T-helper 9 cell (primary cell): ENCODE data around the gene LETM1.
"Not testable (repeated sequence)": the region's sequence is repeated elsewhere in the genome, so short reads cannot be mapped to it uniquely, and the experiment has no call there.

ENCODE experiments used
- DNase-seq: peaks from one replicate; pipeline ENCODE4 v3.0.0-alpha.2; 2020

LETM1 gene

DNA sequence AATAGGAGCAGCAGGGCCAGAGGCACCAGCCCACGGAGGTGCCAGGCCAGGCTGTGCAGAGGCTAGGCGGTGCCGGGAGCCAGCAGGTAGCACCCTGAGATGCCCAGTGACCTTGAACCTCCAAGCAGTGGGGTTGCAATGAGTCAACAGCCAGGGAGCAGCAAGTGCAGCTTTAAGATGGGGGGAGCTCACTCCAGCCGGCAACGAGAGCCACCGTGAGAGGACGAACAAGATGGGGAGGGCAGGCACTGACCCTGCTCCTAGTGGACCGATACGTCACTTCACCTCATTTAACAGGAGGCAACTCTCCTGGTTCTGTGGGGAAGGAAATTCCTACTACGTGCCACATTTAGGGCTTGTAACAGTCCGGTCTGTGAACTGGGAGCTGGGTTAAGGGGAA is 4.8 kb downstream of the LETM1 start:
- no peak for DNase-seq

DNA sequence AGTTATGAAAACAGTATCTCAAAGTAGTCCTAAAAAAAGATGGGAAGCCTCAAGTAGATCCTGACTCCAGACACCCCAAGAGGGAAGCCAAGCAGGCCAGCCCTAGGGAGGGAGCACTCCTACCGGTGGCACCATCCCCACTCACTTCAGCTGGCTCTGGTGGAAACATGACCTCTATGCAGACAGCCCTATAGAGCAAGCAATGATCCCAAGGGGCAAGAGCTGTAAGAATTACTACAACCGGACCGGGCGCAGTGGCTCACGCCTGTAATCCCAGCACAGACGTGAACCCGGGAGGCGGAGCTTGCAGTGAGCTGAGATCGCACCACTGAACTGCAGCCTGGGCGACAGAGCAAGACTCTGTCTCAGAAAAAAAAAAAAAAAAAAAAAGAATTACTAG is 5.7 kb downstream of the LETM1 start:
- no peak for DNase-seq

DNA sequence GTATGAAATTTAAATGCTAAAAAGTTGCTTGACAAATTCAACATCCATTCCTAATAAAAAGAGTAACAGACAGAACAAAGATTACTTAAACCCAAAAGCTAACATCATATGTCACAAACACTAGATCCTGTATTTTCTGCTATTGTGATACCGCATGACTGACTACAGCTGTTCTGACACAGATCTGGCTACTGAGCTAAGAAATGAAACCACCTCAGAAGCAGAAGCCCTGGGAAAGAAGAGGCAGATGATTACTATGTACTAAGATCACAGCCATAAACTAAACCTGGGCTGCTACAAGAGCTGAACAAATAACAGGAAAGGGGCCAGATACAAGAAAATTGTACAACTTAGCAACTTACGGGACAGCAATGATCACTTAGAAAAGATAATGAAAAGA is 9.4 kb downstream of the LETM1 start:
- no peak for DNase-seq

DNA sequence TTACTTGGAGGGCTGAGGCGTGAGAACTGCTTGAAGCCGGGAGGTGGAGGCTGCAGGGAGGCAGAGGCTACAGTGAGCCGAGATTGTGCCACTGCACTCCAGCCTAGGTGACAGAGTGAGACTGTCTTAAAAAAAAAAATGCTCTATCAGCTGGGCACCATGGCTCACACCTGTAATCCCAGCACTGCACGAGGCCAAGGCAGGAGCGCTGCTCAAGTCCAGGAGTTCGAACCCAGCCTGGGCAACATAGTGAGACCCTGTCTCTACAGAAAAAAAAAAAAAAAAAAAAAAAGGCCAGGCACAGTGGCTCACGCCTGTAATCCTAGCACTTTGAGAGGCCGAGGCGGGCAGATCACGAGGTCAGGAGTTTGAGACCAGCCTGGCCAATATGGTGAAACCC is 11.3 kb downstream of the LETM1 start:
- not testable (repeated sequence) for DNase-seq

DNA sequence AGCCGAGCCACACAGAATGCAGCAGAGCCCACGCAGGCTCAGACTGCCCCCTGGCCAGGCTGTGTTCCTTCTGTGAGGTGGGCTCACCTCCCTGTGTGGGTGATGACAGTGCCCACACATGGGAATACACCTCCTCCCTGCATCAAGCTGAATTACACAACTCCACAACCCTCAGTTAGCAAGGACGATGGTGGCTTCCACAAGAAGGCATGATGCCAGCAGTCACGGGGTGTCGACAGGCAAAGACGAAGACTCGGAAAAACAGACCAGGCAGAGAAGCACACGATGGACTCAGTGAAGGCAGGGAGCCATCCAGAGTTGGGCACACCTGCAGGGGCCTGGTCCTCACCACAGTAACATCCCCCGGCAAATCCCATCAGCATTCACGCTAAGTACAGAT is 12.1 kb downstream of the LETM1 start:
- no peak for DNase-seq

DNA sequence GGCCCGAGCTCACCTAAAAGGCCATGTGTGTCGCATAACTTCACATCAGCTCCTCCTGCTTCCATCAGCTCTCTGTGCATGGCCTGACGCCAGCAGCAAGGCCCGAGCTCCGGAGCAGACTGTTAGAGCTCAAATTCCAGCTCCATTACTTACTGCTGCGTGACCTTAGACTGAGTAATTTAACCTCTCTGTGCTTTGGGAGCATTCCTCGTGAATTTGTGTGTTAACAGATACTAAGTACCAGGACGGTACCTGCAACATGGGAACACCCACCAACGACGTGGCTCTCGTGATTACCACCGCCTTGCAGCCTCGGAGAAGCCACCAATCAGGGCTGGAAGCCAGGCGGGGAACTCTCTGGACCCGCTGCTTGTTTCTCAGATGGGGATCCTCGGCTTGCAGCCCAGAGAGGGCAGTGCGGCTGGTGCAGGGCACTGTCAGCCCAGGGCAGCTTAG is 12.9 kb downstream of the LETM1 start:
- DNase-seq, result no peak

DNA sequence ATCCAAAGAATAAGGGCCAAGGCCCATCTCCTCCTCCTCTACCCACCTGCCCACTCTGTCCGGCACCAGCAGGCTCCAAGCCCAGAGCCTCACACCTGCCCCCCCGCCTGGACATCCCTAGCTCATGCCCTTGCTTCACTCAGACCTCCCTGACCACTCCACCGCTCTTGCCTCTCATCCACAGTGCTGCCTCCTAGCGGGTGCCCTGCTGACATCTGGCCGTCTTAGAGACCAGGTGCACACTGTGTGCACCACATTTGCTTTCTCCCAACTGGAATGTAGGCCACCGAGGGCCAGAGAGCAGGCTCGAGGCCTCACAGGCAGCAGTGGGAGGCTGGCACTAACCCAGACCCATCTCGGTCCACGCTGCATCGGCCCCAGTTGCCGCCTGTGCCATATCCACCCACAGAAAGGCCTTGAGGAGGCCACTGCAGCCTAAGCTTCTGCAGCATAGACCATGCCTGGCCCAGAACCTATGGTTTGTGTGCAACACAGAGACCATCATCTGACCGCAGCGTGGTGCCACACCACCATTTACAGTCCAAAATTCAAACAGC is 13.5 kb downstream of the LETM1 start:
- DNase-seq, result no peak

DNA sequence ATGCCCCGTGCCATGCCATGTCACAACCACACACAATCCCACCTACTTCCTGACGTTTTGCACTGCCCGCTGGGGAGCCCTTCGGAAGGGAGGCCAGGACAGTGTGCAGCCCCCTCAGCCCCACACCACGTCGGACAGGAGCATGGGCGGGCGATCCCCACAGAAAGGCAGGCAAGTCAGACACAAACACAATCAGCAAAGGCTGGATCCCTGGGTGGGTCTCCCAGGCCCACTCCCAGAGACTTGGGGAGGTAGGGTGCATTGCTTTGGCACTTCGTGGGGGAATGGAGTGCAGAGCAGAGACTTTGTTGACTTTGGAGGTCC is 14.1 kb downstream of the LETM1 start:
- DNase-seq, result no peak

DNA sequence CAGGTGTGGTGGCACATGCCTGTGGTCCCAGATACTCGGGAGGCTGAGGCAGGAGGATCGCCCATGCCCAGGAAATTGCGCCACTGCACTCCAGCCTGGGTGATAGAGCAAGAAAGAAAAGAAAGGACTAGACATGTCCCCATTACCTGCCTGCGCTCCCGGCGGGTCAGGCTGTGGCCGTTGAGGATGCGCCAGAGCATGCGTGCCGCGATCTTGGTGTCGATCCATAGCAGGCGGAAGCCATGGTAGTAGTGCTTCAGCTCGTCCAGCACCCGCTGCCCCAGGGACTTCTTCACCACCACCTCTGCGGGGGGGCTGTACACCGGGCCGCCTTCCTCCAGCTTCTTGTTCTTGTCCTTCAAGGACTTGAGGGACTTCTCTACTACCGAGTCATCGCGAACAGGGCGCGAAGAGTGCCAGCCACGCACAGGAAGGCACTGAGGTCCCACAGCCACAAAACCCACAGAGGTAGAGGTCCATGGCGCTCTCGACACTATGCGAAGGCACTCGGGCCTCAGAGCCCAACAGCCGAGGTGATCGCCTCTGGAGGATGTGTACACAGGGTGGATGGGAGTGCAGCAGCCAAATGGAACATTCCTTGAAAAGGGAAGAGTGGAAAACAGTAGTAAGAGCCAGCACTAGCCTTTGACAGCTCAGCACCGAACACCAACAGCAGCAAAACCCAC is 14.6 kb downstream of the LETM1 start:
- DNase-seq, result no peak

DNA sequence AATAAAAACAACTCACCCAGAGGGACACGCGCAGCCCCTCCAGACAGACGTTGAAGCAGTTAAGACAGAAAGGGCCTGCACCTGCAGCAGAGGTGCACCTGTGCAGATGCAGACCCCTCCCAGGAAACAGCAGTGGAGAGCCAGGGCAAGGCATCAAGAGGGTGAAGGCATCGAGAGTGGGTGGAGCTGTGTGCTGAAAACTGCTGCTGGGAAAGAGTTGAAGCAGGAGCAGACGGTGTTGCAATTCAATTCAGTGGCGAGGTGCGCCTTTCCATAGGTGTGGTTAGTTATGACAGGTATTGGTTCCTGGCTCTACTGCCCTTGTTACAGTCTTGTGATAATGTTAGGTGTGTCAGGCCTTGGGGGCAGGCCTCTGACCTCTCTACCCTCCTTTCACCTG is 16.7 kb downstream of the LETM1 start:
- no peak for DNase-seq

DNA sequence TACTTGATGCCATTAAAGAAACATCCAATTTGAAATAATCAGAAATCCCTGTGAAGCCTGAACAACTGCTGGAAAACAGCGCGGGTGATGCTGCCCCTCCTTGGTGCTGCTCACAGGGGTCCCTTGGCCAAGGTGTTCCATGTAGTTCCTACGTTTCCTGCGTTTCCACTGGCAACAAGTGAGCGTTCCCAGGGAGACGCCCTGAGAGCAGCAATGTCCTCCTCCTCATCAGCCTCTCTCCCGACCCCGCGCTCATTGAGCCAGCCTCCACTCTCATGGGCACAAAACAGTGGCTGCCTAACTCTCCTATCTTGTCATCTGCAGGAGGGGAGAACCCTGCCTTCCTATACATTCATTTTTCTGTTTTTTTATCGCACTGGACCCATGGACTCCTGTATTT is 18.9 kb downstream of the LETM1 start:
- no peak for DNase-seq

DNA sequence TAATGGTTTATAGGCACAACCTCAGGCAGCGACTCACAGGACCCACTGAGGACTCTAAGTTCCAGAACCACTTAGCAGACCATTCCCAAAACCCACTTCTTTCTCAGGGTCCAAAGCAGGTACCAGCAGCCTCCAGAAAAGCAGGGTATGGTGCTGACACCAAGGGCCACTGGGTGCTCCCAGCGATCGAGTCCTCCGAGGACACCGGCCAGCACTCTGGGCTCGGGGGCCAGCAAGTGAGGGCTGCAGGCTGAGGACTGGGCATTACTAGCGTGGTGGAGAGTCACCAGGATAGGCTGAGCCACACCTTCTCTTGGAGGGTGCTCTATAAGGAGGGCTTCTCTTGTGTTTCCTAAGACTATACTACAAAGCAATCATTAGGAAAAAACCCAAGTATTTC is 19.3 kb downstream of the LETM1 start:
- DNase-seq, result no peak

DNA sequence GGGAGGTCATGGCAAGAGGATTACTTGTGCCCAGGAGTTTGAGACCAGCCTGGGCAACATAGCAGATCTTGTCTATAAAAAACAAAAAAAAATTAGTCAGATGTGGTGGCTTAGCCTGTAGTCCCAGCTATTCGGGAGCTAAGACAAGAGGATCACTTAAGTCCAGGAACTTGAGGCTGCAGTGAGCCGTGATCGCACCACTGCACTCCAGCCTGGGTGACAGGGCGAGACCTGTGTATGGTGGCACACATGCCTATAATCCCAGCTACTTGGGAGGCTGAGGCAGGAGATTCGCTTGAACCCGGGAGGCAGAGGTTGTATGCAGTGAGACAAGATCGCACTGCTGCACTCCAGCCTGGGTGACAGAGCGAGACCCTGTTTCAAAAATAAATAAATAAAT is 20.1 kb downstream of the LETM1 start:
- not testable (repeated sequence) for DNase-seq

DNA sequence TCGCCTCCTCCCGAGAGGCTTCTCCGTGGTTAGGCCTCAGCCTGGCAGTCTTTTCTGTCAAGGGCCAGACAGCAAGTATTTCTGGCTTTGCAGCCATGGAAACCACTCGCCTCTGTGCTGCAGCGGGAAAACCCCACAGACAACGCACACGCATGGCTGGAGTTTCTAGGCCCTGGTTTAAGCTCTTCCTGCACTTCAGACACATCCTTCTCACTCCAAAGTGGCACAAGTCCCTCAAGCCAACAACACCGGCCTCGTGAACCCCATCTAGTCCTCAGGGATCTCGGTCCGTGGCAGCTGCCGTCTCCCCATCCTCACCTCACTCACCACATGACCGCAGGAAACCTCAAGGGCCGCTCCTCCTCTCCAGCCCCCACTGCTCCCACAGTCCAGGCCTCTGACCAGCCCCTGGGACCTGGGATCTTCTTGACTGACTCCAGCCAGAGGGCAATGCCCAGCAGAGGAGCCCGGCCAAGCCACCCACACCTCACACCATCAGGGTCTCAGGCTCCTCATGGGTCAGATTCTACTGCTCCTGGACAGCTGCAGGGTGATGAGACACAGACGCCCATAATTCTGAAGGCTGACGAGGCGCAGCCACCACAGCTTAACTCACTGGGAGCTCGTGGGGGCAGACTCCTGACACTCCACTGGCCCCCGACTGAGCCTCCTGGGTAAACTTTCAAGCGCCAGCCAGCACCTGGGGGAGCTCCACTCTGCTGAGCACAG is 21.7 kb downstream of the LETM1 start:
- DNase-seq, result no peak

DNA sequence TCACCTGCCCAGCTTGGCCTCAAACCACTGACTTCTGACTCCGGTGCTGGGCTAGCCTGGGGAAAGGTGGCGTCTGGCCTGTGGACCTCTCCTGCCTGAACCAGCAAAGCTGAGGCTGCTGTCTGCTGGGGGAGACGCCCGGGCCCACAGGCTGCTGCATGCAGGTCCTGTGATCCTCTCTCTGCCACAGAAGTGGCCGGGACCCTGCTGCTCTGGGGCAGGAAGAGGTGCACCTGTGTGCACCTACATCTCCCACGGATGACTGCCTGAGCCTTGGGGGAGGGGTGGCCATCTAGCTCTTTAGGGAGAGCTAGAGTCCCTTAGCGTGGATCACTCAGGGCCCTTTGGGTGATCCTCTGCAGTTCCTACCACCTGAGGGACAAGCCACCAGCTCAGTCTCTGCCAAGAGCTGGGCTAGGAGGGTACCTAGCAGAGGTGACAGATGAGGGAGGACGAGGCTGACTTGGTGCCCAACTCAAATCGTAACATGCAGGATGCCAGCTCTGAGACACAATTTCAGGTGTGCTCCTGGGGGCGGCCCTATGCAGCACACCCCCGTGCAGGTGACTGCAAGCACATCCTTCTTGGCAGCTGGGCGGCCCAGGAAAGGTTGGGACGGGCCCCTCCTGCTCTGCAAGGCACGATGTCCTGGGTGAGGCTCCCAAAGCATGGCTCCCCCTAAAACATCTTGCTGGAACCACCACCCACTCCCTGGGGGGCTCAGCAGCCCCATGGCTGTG is 22.5 kb downstream of the LETM1 start:
- DNase-seq, result no peak

DNA sequence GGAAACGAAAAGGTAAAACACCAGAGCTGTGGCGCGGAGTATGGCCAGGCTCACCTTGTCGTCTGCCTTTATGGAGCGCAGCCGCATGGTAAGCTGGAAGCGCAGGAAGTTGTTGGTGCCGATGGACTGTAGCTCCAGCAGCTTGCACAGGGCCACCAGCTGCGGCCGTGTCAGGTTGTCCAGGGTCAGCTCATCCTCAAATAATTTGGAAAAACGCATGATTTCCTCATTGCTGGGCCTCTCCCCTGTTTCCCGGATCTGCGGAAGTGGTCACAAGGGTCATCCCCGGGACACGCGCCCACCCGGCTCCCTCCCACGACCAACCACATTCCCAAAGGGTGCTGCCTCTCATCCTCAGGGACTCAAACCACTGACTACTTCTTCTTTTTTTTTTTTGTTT is 23.3 kb downstream of the LETM1 start:
- no peak for DNase-seq

DNA sequence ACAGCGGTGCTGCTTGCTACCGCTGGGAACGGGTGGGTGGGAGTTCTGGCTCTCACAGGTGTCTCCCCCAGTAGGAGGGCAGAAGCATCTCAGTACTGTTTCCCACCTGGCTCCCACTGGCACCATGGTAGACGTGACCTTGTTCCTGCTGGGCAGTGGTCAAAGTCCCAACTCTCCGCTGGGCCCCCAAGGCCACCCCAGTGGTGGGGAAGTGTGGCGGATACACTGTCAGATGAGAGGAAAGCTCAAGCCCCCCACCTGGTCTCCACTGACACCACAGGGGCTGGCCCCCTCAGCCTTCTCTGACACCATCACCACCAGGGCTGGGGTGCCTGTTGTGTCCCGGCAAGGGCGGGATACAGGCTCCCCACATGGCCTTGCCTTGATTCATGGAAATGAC is 24.6 kb downstream of the LETM1 start:
- no peak for DNase-seq

DNA sequence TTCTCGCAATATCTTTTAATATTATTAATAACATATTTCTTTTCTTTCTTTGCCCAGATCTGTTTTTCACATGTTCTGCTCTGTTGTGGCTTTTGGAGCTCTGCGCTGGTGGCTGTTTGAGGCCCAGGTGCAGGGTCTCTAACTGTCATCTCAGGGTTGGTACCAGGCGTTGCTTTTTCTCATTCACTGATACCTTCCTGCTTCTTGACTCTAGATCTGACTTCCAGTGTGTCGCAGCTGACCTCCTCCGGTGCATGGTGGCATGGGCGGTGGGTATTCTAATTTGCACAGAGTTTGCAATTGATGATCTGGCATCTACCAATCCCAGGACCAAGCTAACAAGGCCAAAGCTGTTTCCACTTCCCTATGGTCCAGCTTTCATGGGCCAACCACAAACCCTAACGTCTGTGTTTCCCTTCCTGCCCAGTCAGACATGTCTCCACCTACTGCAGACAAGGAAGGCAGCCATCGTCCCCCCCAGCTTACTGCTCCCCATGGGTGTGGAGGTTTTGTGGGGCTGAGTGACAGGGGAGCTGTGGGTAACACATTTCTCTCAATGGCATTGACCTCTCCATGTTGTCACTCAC is 25.2 kb downstream of the LETM1 start:
- no peak for DNase-seq

DNA sequence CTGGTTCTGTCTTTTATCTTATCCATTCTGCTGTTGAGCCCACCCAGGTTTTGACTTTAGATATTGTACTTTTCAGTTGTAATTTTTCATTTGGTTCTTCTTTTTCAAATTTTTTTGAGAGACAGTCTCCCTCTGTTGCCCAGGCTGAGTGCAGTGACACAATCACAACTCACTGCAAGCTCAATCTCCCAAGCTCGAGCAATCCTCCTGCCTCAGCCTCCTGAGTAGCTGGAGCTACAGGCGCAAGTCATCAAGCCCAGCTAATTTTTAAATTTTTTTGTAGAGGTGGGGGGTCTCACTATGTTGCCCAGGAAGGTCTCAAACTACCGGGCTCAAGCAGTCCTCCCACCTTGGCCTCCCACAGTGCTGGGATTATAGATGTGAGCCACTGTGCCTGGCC is 25.7 kb downstream of the LETM1 start:
- no peak for DNase-seq

DNA sequence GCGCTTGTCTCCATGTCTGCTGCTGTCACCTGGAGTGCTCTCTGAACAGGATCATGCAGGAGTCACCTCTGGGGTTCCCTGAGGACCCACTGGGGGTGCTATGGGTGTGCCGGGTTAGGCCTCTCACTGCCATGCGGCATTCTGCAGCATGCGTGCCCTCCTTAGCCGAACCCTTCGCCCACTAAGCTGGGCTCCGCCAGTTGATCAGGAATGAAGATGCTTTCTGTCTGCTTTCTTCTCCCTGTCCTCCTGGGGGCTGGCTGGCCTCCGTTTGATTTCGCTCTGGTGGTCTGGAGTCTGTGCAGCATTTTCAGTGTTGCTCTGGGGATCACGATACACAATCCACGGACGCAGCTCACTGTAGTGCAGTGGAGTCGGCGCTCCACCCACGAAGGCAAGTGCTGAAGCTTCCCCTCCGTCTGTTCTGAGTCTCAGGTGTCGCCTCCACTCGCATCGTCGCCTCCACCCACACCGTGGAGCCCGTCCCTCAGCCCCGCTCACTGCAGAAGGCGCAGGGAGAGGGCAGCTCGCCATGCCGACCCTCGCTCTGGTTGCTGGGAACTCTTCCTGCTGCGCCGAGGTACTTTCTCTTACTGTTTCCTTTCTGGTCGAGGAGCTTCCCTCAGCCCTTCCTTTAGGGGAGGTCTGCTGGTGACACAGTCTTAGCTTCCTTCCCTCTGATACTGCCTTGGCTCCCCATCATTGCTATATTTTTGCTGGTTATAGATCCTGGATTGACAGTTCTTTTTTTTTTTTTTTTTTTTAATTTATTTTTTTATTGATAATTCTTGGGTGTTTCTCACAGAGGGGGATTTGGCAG is 29.2 kb downstream of the LETM1 start:
- DNase-seq, result no peak

DNA sequence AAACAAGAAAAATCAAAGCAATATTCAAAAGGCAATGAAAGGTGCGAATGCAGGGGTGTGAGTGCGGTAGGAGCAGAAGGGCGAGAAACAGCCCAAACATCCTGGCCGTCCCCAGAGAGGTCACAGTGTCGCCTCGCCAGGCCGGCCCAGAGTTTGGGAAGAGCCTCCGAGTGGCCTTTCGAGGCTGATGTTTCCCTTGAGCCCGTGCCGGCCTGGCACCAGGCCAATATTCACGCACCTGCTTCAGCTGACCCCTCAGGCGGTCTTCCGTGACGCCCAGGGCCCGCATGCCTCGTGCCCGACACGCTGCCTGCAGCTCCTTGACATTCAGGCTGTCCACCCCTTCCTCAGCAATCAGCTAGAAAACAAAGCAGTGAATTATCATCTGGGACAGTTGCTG is 30.6 kb downstream of the LETM1 start:
- no peak for DNase-seq

DNA sequence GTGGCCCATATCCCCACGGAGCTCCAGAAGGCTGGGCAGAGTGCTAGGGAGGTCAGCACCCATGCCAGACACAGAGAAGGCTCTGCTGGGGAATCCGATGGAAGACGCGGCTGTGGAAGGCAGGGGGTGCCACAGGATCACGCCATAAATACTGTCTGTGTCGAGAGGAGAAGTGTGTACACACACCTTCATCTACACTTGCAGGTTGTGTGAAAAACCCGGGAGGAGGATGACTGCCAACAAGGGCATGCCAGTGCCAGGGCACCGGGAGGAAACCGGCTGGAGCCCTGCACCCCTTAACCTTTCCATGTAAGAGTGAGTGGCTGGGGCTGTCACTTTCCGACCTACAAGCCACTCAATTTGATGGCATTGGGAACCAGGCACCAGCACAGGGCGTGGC is 31.2 kb downstream of the LETM1 start:
- no peak for DNase-seq

DNA sequence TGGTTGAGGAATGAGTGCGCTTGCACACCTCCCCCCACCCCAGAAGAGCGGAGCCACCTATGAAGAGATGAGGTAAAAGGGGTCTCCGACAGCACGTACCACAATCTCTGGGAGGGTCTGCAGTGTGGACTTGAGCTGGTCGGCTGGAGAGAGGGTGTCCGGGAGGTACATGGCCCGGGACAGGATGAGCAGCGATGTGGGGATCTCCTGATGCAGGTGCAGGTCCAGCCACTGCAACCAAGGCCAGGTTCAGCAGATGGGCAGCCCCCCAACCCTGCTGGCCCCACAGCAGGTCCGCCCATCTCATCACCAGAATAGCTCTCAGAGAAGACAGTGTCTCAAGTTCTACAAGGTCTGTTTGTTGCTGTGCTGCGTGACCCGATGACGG is 32.4 kb downstream of the LETM1 start:
- DNase-seq, result no peak
